SK-N-SH (cell line): ENCODE data around the gene GRB10.

Experiments
- EP300 ChIP-seq, 2 experiments: IDR thresholded peaks; 2 replicates each; pipeline versions ENCODE4 v1.4.0 to v1.6.1; 2012; ENCODE audit warnings: borderline replicate concordance in 1 of 2, low read depth in 1 of 2, low read length in 1 of 2
- GABPA ChIP-seq: IDR thresholded peaks from 2 replicates; pipeline ENCODE4 v1.4.0; 2012; ENCODE audit warnings: low read depth, mild to moderate bottlenecking
- JUND ChIP-seq: IDR thresholded peaks from 2 replicates; pipeline ENCODE4 v1.4.0; 2012
- MEF2A ChIP-seq: IDR thresholded peaks from 2 replicates; pipeline ENCODE4 v1.4.0; 2012; ENCODE audit warnings: low read depth, borderline replicate concordance
- MXI1 ChIP-seq: IDR thresholded peaks from 2 replicates; pipeline ENCODE4 v1.6.1; 2012; ENCODE audit warnings: mild to moderate bottlenecking, low read depth, low read length, improper control_type of control experiment
- NRF1 ChIP-seq: IDR thresholded peaks from 2 replicates; pipeline ENCODE4 v1.6.1; 2012; ENCODE audit warnings: low read depth, mild to moderate bottlenecking, low read length
- POLR2AphosphoS5 ChIP-seq: IDR thresholded peaks from 2 replicates; pipeline ENCODE4 v1.6.1; 2012; ENCODE audit warnings: low read depth, low read length
- RFX5 ChIP-seq: IDR thresholded peaks from 2 replicates; pipeline ENCODE4 v1.6.1; 2012; ENCODE audit warnings: mild to moderate bottlenecking, improper control_type of control experiment, low read length
- TCF12 ChIP-seq: IDR thresholded peaks from 2 replicates; pipeline ENCODE4 v1.4.0; 2012
- TF ChIP-seq, protein P1 (sequence below): fragments of 200-600 bp; sonication (generic); IDR thresholded peaks from 2 replicates; pipeline ENCODE4 v1.6.1; 2017; ENCODE audit warnings: antibody characterized with exemption, mild to moderate bottlenecking, moderate library complexity
- TF ChIP-seq, protein P2 (sequence below): fragments of 150-350 bp; IDR thresholded peaks from 2 replicates; pipeline ENCODE4 v1.6.1; 2017; ENCODE audit warnings: antibody characterized with exemption, low read length, low read depth, borderline replicate concordance
- TF ChIP-seq, protein P3 (sequence below): IDR thresholded peaks from 2 replicates; pipeline ENCODE4 v1.4.0; 2012; ENCODE audit warnings: low read depth
- TF ChIP-seq, protein P4 (sequence below): IDR thresholded peaks from 2 replicates; pipeline ENCODE4 v1.6.1; 2012; ENCODE audit warnings: mild to moderate bottlenecking, low read depth, low read length, moderate library complexity

DNA sequence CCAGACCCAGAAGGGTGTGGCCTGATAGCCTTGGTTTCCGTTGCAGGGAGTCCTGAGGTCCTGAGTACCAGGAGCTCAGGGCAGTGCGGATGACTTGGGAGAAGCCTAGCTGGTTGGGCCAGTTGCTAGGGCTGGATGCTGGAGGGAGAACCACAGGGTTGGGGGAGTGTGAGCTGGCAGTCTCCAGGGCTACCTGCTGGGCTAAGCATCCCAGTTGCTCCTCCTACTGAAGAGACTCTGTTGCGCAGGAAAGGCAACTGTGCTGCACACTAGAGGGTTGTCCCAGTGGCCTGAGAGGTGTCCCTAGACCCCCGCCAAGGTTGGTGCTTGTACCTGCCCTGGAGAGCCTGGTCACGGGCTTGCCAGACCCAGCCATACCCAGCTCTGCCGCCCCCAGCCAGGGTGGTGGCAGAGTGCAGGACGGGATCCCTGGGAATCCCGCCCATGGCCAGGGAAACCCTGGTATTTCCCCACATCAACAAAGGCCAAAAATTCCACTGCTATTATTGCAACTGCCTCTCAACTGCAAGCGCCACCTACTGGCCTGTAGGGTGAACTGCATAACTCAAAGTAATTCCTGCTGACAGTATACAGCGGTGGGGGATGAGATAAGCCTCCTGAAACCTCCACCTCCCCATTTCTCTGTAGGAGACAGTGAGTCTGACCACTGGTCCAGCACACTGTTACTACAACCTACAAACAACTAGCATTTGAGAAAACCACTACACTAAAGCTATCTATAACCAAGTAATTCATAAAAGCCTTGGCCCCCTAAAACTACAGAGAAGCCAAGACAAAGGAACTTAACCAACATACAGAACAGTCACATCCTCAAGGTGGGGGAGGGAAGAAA lies 149.9 kb downstream of the GRB10 start:
- no peak for TF ChIP-seq EP300 (IDR thresholded peaks at IDR 0.05; ENCODE audit: borderline replicate concordance in 1 of 2, low read depth in 1 of 2, low read length in 1 of 2)
- TF ChIP-seq, protein P1, sequence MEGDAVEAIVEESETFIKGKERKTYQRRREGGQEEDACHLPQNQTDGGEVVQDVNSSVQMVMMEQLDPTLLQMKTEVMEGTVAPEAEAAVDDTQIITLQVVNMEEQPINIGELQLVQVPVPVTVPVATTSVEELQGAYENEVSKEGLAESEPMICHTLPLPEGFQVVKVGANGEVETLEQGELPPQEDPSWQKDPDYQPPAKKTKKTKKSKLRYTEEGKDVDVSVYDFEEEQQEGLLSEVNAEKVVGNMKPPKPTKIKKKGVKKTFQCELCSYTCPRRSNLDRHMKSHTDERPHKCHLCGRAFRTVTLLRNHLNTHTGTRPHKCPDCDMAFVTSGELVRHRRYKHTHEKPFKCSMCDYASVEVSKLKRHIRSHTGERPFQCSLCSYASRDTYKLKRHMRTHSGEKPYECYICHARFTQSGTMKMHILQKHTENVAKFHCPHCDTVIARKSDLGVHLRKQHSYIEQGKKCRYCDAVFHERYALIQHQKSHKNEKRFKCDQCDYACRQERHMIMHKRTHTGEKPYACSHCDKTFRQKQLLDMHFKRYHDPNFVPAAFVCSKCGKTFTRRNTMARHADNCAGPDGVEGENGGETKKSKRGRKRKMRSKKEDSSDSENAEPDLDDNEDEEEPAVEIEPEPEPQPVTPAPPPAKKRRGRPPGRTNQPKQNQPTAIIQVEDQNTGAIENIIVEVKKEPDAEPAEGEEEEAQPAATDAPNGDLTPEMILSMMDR, result peak; percentile 98
- no peak for TF ChIP-seq GABPA
- no peak for TF ChIP-seq JUND
- TF ChIP-seq RFX5, result no peak
- TF ChIP-seq MEF2A, result no peak
- no peak for TF ChIP-seq NRF1
- no peak for TF ChIP-seq MXI1
- no peak for TF ChIP-seq POLR2AphosphoS5
- TF ChIP-seq, protein P2, sequence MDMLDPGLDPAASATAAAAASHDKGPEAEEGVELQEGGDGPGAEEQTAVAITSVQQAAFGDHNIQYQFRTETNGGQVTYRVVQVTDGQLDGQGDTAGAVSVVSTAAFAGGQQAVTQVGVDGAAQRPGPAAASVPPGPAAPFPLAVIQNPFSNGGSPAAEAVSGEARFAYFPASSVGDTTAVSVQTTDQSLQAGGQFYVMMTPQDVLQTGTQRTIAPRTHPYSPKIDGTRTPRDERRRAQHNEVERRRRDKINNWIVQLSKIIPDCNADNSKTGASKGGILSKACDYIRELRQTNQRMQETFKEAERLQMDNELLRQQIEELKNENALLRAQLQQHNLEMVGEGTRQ, result no peak
- TF ChIP-seq, protein P3, sequence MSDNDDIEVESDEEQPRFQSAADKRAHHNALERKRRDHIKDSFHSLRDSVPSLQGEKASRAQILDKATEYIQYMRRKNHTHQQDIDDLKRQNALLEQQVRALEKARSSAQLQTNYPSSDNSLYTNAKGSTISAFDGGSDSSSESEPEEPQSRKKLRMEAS, result no peak
- no peak for TF ChIP-seq TCF12
- TF ChIP-seq, protein P4, sequence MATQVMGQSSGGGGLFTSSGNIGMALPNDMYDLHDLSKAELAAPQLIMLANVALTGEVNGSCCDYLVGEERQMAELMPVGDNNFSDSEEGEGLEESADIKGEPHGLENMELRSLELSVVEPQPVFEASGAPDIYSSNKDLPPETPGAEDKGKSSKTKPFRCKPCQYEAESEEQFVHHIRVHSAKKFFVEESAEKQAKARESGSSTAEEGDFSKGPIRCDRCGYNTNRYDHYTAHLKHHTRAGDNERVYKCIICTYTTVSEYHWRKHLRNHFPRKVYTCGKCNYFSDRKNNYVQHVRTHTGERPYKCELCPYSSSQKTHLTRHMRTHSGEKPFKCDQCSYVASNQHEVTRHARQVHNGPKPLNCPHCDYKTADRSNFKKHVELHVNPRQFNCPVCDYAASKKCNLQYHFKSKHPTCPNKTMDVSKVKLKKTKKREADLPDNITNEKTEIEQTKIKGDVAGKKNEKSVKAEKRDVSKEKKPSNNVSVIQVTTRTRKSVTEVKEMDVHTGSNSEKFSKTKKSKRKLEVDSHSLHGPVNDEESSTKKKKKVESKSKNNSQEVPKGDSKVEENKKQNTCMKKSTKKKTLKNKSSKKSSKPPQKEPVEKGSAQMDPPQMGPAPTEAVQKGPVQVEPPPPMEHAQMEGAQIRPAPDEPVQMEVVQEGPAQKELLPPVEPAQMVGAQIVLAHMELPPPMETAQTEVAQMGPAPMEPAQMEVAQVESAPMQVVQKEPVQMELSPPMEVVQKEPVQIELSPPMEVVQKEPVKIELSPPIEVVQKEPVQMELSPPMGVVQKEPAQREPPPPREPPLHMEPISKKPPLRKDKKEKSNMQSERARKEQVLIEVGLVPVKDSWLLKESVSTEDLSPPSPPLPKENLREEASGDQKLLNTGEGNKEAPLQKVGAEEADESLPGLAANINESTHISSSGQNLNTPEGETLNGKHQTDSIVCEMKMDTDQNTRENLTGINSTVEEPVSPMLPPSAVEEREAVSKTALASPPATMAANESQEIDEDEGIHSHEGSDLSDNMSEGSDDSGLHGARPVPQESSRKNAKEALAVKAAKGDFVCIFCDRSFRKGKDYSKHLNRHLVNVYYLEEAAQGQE, result no peak
